ENCODE results near the gene PTPRH.

DNA sequence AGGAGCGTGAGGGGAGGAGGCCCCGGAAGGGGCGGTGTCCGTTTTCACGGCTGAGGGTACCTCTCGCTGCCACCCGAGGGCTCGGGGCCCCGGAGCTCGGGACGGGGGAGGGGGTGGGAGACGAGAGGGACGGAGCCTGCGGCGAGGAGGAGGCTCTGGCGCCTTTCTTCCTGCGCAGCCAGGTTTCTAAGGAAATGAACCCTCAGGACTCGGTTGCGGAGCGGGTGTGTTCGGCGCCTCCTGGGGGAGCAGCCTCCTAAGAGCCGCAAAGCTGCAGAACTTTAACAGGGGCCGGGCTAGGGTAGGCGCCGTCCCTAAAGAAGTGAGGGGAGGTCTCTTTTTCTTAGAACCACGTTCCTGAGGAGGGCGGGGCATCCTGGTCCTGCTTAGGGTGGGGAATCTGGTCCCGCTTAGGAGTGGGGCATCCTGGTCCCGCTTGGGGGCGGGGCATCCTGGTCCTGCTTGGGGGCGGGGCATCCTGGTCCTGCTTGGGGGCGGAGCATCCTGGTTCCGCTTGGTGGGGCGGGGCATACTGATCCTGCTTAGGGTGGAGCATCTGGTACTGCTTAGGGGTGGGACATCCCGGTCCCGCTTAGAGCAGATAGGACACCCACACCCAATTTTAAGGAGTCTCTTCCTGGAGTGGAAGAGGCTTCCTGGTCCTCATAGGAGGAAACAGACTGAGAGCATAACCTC lies 35.4 kb downstream of the PTPRH start:
- TF ChIP-seq, protein P1, sequence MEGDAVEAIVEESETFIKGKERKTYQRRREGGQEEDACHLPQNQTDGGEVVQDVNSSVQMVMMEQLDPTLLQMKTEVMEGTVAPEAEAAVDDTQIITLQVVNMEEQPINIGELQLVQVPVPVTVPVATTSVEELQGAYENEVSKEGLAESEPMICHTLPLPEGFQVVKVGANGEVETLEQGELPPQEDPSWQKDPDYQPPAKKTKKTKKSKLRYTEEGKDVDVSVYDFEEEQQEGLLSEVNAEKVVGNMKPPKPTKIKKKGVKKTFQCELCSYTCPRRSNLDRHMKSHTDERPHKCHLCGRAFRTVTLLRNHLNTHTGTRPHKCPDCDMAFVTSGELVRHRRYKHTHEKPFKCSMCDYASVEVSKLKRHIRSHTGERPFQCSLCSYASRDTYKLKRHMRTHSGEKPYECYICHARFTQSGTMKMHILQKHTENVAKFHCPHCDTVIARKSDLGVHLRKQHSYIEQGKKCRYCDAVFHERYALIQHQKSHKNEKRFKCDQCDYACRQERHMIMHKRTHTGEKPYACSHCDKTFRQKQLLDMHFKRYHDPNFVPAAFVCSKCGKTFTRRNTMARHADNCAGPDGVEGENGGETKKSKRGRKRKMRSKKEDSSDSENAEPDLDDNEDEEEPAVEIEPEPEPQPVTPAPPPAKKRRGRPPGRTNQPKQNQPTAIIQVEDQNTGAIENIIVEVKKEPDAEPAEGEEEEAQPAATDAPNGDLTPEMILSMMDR (conservative IDR thresholded peaks at IDR 0.05): no peak
- no peak for TF ChIP-seq ZFX (IDR thresholded peaks at IDR 0.05)

Data from C4-2B (cell line).